Stimulated activated CD8-positive, alpha-beta memory T cell treated with anti-CD3 and anti-CD28 coated beads, Interleukin-15, amount 100 ng/mL, for 24 hours (primary cell): ENCODE measurements around the gene MSH5.
"Not testable (repeated sequence)": the region's sequence is repeated elsewhere in the genome, so short reads cannot be mapped to it uniquely, and the experiment has no call there.

Source experiments
- DNase-seq: peaks from one replicate; pipeline ENCODE4 v3.0.0-alpha.2; 2020; ENCODE audit warnings: low read depth

Gene MSH5

DNA sequence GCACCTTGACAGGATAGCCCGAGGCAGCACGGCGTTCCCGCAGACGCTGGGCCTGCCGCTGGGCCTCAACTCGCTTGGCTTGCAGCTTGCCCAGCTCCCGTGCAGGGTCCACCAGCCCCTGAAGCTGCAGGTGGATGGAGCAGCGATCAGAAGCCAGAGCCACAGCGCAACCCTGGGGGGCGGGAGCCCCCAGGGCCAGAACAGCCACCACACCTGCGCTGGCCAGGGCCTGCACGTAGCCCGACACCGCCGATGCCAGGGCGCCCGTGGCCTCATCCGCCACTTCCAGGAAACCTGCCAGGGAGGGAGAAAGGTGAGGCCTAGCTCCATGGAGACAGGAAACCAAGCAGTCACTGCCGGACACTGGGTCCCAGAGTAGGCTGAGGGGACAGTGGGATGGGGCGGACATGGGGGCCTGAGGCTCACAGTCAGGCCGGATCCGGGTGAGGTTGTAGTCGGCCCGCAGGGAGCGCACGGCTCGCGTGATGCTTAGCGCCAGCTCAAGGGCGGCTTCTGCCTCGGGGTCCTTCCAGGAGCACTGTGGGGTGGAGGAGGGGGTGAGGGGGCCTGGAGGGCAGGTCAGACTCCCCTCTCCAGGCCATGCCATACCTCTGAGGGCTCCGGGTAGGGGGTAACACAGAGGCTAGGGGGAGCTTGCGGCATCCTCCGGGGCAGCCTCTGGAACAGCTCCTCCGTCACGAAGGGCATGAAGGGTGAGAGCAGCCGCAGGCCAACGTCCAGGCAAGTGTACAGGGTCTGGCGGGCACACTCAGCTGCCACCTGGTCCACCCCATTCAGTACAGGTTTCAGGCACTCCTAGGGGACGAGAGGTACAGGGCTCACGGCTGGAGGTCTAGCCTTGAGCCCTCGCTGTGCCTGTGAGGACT, 39.4 kb downstream of the MSH5 start:
- DNase-seq: no peak

DNA sequence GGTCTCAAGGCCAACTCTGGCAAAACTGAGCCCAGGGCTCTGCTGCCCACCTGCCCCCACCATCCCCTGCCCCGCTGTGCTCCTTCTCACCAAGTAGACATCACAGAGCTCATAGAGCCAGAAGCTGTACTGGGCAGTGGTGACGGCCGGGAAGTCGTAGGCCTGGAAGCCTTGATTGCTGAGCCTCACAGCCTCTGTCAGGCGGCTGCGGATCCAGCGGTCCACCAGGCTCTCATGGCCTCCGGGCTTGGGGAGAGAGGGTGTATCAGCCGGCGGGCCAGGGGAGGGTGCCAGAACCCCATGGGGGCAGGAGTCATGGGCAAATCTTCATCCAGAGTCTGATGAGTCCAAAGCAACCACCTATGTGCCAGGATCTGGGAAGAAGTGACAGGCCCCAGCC, 40.1 kb downstream of the MSH5 start:
- no peak for DNase-seq

DNA sequence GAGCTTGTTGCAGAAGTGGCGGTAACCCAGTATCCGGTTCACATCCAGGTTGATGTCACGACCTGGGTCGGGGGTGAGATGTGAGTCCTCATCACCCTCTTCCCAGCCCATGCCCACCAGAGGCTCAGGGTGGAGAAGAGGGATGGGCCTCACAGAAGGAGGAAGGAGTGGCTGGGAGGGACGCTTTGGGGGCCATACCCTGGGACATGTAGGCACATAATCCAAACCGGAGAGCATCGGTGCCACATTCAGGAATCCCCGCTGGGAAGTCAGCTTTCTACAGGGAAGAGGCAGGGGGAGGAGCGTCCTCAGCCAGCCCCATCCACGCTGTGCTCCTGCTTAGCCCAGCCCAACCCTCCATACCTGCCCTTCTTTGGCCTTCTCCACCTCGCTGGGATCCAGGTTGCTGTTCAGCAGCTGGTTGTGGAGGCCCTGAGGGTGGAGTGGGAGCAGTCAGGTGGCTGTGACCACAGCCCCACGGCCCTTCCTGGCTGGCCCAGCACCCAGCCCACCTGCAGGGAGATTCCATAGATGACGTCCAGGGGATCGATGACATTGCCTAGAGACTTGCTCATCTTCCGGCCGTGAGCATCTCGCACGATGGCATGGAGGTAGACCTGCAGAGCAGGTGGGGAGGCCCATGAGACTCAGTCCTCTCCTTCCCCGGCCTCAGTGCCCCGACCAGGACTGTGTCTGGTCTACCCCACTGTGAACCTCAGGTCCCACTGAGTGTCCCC, 40.9 kb downstream of the MSH5 start:
- no peak for DNase-seq

DNA sequence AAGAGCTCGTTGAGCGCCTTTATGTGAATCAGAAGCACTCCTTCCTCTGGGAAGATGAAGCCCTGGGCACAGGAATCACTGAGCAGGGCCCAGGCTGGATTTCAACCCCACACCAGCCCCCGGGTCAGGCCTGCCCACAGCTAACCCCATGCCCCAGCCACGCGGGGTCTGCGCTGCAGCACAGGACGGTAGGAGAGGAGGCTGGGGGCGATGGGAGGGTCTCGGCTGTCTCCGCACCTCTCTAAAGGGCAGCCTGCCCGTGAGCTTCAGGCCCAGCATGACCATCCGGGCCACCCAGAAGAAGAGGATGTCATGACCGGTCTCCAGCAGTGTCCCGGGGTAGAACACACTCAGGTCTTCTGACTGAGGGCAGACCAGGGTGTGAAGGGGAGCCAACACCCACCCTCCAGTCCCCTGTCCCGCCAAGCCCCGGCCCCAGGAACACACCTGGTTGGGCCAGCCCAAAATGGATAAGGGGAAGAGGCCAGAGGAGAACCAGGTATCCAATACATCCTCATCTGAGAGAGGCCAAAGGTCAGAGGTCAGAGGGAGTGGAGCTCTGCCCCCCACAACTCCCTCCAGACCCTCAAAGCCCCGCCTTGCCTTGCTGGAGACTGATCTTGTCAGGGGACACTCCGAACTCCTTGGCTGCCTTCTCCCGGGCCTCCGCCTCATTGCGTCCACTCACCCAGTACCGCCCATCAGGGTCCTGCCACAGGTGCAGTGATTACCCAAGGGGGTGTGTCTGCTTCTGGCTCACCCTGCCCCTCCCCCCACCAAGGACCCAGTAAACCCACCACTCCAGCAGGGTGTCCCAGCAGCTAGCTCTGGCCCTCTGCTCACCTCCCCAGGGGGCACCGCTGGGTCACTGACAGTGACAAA, 41.7 kb downstream of the MSH5 start:
- no peak for DNase-seq

- DNase-seq: no peak
Measured at GRCh38 chr6:31782126-31782855, 42.5 kb downstream of the MSH5 start.

- no peak for DNase-seq
Measured at GRCh38 chr6:31784098-31784925, 44.5 kb downstream of the MSH5 start.

GRCh38 chr6:31785475-31785874, 45.7 kb downstream of the MSH5 start:
- DNase-seq: no peak

- DNase-seq: no peak
Measured at GRCh38 chr6:31791324-31792089, 51.7 kb downstream of the MSH5 start.

- DNase-seq: no peak
Measured at GRCh38 chr6:31792090-31792374, 52.2 kb downstream of the MSH5 start.

DNA sequence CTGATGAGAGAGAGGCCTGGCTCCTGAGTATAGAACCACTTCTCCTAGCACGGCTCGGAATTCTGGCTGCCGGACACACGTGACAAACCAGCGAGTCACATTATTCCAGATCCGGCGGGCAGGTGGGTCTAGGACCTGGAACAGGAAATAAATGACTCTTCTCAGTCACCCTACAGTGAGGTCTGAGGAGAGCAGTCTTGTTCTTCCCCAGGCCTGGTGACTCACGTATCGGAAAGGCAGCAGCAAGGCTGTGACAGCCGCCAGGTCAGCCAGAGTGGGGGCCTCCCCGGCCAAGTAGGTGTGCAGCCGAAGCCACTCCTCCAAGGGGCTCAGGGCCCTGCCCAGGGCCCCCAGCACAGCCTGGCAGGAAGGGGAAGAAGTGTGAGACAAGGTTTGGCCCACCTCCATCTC, 53.0 kb downstream of the MSH5 start:
- DNase-seq: no peak

GRCh38 chr6:31793927-31794245, 54.1 kb downstream of the MSH5 start:
- DNase-seq: not testable (repeated sequence)

DNA sequence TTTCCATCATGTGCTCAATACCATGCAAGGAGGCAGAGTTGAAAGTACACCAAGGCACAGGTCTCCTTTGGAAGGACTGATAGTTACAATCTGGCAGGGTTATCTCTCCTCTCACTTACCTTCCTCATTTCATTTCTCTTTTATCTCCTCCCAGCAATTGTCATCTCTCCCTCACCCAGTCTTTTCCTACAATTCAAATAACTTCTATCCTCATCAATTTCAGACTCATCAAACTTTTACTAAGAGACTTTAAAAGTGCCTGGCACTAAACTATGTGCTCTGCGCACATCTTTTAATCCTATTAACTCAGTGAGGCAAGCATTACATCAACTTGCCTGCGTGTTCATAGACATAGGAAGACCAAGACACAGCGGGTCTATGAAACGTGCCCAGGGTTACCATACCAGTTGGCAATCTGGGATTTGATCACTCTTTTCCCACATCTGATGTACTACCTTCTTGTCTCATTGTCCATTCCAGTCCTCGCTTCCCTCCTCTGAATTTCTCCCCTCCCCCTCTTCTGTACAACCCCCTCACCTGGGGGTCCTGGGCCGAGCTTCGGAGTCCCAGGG, 54.6 kb downstream of the MSH5 start:
- no peak for DNase-seq

DNA sequence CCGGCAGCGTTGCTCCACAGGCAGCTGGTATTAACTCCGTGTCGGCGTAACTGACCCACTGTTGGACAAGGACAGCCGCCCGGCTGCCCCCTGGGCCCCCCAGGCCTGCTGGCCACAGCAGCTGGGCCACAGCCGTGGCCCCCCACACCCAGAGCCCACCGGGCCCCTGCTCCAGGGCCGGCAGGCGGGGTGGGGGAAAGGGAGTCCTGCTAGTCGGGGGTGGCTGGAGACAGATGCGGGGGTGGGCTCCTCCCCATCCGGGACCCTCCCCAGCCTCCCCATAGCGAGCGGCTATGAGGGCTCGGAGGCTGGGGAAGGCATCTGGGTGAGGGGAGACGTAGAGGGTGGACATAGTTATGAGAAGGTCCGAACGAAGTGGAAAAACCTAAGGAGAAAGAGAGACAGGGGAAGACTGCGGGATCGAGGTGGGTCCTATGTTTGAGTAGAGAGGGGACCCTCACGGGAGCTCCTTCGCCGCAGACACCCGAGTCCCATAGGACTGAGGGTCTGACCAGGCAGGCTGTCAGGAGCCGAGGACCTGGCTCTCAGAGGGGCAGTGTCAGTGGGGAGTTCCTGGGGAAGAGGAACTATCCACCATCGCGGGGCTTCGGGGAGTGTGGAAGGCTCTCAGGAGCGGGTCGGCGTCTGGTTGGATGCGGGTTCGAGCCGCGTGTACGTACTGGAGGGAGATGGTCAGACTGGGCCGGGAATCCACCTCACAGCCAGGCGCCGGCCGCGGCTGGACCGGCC, 55.2 kb downstream of the MSH5 start:
- DNase-seq: no peak

GRCh38 chr6:31795616-31796298, 56.0 kb downstream of the MSH5 start, which contains the start of gene VARS1:
VARS1 (minus strand) TSS chr6:31795752; CDS start chr6:31795217, 535 bp downstream.
- DNase-seq: peak; percentile 55

- DNase-seq: no peak
Measured at GRCh38 chr6:31796993-31797385, 57.2 kb downstream of the MSH5 start.

DNA sequence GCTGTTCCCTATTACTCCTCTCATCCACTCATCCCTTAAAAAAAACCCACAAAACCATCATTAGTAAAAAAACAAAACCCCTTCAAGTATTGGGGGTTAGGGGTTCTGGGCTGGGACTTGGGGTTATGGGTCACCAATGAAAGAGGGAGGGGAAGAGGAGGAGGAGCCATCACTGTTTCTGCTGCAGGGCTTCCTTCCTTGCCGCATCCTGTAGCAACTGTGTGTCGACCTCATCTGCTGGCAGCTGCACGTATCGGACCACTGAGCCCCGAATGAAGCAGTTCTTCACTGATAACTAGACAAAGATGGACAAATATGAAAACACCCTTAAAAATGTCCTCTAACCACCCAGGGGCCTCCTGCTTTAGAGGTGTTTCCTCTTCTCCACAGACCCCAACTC, 57.8 kb downstream of the MSH5 start:
- DNase-seq: no peak

GRCh38 chr6:31799781-31800180, 60.0 kb downstream of the MSH5 start:
- no peak for DNase-seq
